ENCODE data around the gene FBXL19.
A peak's percentile ranks its signal among the peaks of the same experiment; 100 is the strongest.

The FBXL19 gene

GRCh38 chr16:30996985-30997724 is 73.8 kb downstream of the FBXL19 start:
- TF ChIP-seq POLR2AphosphoS5 (IDR thresholded peaks at IDR 0.05; ENCODE audit: low read depth, low read length): peak; percentile 62; the same call in 1 of the 2 replicates
- TF ChIP-seq TAF1 (IDR thresholded peaks at IDR 0.05; ENCODE audit: low read depth, low read length): no peak
- peak; percentile 68; the same call in 1 of the 2 replicates for TF ChIP-seq POLR2A (IDR thresholded peaks at IDR 0.05; ENCODE audit: low read depth, low read length)
- no peak for TF ChIP-seq PAX5 (IDR thresholded peaks at IDR 0.05; ENCODE audit: insufficient read depth, low read length, severe bottlenecking)
- no peak for TF ChIP-seq SPI1 (IDR thresholded peaks at IDR 0.05; ENCODE audit: low read depth, low read length)
- TF ChIP-seq POU2F2 (IDR thresholded peaks at IDR 0.05; ENCODE audit: low read depth, low read length): 0 out of 2 replicates have a peak, but pooled peaks have one; percentile 8
- FAIRE-seq (peak; percentile 78), DNase-seq (ENCODE audit: insufficient read length, low spot score) (peak; percentile 100)

GRCh38 chr16:30997725-30998711 is 74.6 kb downstream of the FBXL19 start:
- FAIRE-seq (no peak), DNase-seq (ENCODE audit: insufficient read length, low spot score) (no peak)
- no peak for TF ChIP-seq TAF1 (IDR thresholded peaks at IDR 0.05; ENCODE audit: low read depth, low read length)
- no peak for TF ChIP-seq SPI1 (IDR thresholded peaks at IDR 0.05; ENCODE audit: low read depth, low read length)
- no peak for TF ChIP-seq POLR2A (IDR thresholded peaks at IDR 0.05; ENCODE audit: low read depth, low read length)
- TF ChIP-seq POU2F2 (IDR thresholded peaks at IDR 0.05; ENCODE audit: low read depth, low read length): no peak
- TF ChIP-seq PAX5 (IDR thresholded peaks at IDR 0.05; ENCODE audit: insufficient read depth, low read length, severe bottlenecking): no peak
- TF ChIP-seq POLR2AphosphoS5 (IDR thresholded peaks at IDR 0.05; ENCODE audit: low read depth, low read length): no peak
